Transverse colon (tissue), 4 donors: ENCODE measurements around the gene APMAP. TPM values are rescaled to one million over a fixed set of nuclear protein-coding genes. Genes with fewer than 3 reads are reported as not detected.

Experiments
- DNase-seq: peaks from one replicate; pipeline ENCODE4 v3.0.0-alpha.2; 2019
- H3K27ac ChIP-seq, 4 donors: fragments of 200-600 bp; sonication (generic); 2 replicates each; pipeline ENCODE4 v1.5.1; 2016 to 2018; ENCODE audit warnings: inconsistent platforms in 4 of 4
- H3K27me3 ChIP-seq: fragments of 200-600 bp; sonication (generic); 2 replicates; pipeline ENCODE4 v1.5.1; 2017; ENCODE audit warnings: inconsistent platforms
- H3K36me3 ChIP-seq, 4 donors: fragments of 200-600 bp; sonication (generic); 2 replicates each; pipeline ENCODE4 v1.5.1; 2017 to 2019; ENCODE audit warnings: inconsistent platforms in 4 of 4
- H3K4me1 ChIP-seq, 4 donors: fragments of 200-600 bp; sonication (generic); 2 replicates each; pipeline ENCODE4 v1.5.1; 2017 to 2020; ENCODE audit warnings: inconsistent platforms in 4 of 4
- H3K4me3 ChIP-seq, 4 donors: fragments of 200-600 bp; sonication (generic); 1 replicate in 1 of 4; 2 replicates in 3 of 4; pipeline versions ENCODE4 v1.5.1 to v1.6.1; 2017 to 2019; ENCODE audit warnings: inconsistent platforms in 4 of 4
- H3K9me3 ChIP-seq, 2 donors: fragments of 200-600 bp; sonication (generic); 2 replicates each; pipeline ENCODE4 v1.5.1; 2017 to 2019; ENCODE audit warnings: inconsistent platforms in 2 of 2
- EP300 ChIP-seq: sonication (generic); formaldehyde crosslinking; IDR thresholded peaks from one replicate; pipeline ENCODE4 v1.6.1; 2017; ENCODE audit warnings: antibody characterized with exemption, low read depth
- POLR2A ChIP-seq: fragments of 450-650 bp; IDR thresholded peaks from one replicate; pipeline ENCODE4 v1.6.1; 2016; ENCODE audit warnings: antibody characterized with exemption, mild to moderate bottlenecking, moderate library complexity
- POLR2AphosphoS5 ChIP-seq, 3 donors: sonication (generic); formaldehyde crosslinking; IDR thresholded peaks; one replicate each; pipeline ENCODE4 v1.6.1; 2016; ENCODE audit warnings: antibody characterized with exemption in 3 of 3
- WGBS, 2 donors: methylation state at CpG; one replicate each; pipeline ENCODE4 v1.1.5; 2018; ENCODE audit warnings: low coverage in 1 of 2; 5-methylcytosine and 5-hydroxymethylcytosine counted together
- in situ Hi-C, 4 donors: fragments of 200-750 bp; cut with MboI; loops; one replicate each; pipeline versions ENCODE4 v1.15.0 to v1.15.1; 2017; ENCODE audit warnings: low sequenced_read_pairs in 3 of 4, low pct_ligation_motif_present in 1 of 4, low pct_unique_long_range_greater_than_20kb in 1 of 4
- intact Hi-C: fragments of 100-400 bp; cut with DNase I; formaldehyde crosslinking; loops from one replicate; pipeline ENCODE4 v1.15.1; 2023; ENCODE audit warnings: low total_unique reads
- total RNA-seq, 4 donors: library from RNA; depleted of rRNA; stranded (reverse); fragments of >200 nt; gene quantifications; one replicate each; pipeline ENCODE4 v1.1.0, GENCODE V29; 2016
- TF ChIP-seq, protein P1 (sequence below), 5 experiments: fragments of 200-600 bp in 3 of 5; fragments of 450-650 bp in 2 of 5; sonication (generic) in 3 of 5; IDR thresholded peaks; 1 replicate in 2 of 5; 2 replicates in 3 of 5; pipeline ENCODE4 v1.5.1; 2016 to 2017; ENCODE audit warnings: antibody characterized with exemption in 5 of 5, inconsistent platforms in 3 of 5, mild to moderate bottlenecking in 2 of 5, moderate library complexity in 1 of 5

The APMAP gene
- total RNA-seq, 4 donors from 2014 or later: 14.9 to 88.6 (median 50.2) TPM

DNA sequence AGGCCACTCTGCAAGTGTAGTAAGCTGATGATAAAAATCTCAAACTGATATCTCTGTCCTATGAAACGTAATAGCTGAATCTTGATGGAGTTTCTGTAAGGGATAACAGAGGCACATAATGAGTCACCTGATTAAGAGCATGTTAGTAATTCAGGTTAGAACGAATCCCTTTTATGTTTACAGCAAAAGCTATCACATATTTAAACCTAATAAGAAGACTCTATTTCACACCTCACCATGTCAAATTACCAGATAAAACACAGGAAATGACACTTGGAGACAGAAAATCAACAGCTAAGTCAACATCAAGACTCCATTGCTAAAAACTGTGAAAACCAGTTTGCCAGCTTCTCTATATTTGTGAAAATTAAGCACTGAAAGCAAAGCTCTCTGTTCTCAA lies 31.7 kb downstream of the APMAP start:
- H3K36me3 ChIP-seq: peaks cover 0 to 25% (median 12%) of the 10 kb centered on the region in 4 donors
- H3K9me3 ChIP-seq: no peaks in the 10 kb centered on the region
- no peaks in the 10 kb centered on the region for H3K27me3 ChIP-seq
- WGBS, 2 donors: 82 to 90% methylated on average over 2 of the region's 2 CpGs
- no peak for TF ChIP-seq POLR2A
- TF ChIP-seq, protein P1, sequence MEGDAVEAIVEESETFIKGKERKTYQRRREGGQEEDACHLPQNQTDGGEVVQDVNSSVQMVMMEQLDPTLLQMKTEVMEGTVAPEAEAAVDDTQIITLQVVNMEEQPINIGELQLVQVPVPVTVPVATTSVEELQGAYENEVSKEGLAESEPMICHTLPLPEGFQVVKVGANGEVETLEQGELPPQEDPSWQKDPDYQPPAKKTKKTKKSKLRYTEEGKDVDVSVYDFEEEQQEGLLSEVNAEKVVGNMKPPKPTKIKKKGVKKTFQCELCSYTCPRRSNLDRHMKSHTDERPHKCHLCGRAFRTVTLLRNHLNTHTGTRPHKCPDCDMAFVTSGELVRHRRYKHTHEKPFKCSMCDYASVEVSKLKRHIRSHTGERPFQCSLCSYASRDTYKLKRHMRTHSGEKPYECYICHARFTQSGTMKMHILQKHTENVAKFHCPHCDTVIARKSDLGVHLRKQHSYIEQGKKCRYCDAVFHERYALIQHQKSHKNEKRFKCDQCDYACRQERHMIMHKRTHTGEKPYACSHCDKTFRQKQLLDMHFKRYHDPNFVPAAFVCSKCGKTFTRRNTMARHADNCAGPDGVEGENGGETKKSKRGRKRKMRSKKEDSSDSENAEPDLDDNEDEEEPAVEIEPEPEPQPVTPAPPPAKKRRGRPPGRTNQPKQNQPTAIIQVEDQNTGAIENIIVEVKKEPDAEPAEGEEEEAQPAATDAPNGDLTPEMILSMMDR (IDR thresholded peaks at IDR 0.05): no peak
- no peak for TF ChIP-seq EP300
- TF ChIP-seq POLR2AphosphoS5 (IDR thresholded peaks at IDR 0.05): no peak
- no peak overlapping the region for H3K27ac ChIP-seq
- in situ Hi-C loops (no loop called here), intact Hi-C loops (no loop called here)
- DNase-seq: no peak
- no peak overlapping the region for H3K4me3 ChIP-seq
- no peaks in the 10 kb centered on the region for H3K4me1 ChIP-seq

DNA sequence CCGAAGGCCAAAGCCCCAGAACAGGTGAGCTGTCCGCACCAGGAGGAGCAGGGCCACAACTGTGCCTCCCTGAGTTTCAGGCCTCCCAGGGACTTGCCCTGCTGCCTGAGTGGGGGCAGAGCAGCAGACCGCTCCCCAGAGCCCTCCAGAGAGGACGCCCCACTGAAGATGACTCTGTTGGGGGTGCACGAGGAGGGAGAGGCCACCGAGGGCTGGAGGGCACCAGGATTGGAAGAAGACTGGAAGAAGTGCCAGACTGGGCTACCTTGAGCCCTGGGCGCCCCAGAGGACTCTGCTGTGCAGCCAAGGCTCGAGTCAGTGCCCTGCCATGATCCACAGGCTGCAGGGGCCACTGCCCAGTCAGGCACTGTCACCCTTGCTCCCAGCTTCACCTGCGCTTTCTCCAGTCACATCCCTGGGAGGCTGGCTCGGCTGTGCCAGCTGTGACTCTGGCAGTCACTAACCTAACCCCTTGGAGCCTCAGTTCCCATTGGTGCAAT lies 32.2 kb downstream of the APMAP start:
- no peaks in the 10 kb centered on the region for H3K27me3 ChIP-seq
- H3K4me3 ChIP-seq: no peak overlapping the region
- TF ChIP-seq POLR2A: no peak
- no peak for TF ChIP-seq POLR2AphosphoS5 (IDR thresholded peaks at IDR 0.05)
- TF ChIP-seq, protein P1 (IDR thresholded peaks at IDR 0.05): no peak
- no peak for TF ChIP-seq EP300
- H3K27ac ChIP-seq: no peak overlapping the region
- WGBS, 2 donors: 93% methylated on average over 9 of the region's 10 CpGs; no CpG with 5 or more reads in 1 of the 2 donors
- no peak for DNase-seq
- in situ Hi-C loops: no loop called here
- H3K36me3 ChIP-seq: peaks cover 0 to 25% (median 12%) of the 10 kb centered on the region in 4 donors
- no peaks in the 10 kb centered on the region for H3K4me1 ChIP-seq
- no peaks in the 10 kb centered on the region for H3K9me3 ChIP-seq
- intact Hi-C loops: no loop called here

DNA sequence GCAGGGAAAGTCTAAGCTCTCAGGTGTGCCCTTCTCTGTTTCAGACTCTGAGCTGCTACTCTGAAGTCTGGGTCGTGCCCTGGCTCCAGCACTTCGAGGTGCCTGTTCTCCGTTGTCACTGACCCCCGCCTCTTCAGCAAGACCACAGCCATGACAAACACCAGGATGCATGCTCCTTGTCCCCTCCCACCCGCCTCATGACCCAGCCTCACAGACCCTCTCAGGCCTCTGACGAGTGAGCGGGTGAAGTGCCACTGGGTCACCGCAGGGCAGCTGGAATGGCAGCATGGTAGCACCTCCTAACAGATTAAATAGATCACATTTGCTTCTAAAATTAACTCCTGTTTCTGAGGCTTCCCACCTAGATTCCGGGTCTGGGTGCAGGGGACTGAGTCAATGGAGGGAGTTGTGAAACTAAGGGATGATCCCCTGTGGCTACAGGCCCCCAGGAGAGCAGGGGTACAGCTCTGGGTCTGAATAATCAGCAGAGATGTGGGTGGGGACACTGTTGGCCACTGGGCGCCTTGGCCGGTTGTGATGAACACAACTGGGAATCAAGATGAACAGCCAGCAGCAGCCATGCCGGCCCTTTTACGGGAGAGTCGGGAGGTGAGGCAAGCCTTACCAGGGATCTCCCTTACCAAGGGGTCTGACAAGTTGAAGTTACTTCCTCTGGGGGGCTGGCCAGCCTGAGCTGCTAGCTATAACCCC lies 32.8 kb downstream of the APMAP start:
- intact Hi-C loops: loop anchor here (10.0 kb wide), 1 partner anchor 1715 kb away; no protein-coding TSS in a partner anchor
- Histone ChIP-seq H3K27ac (no peak overlapping the region), H3K4me3 (no peak overlapping the region), H3K9me3 (no peaks in the 10 kb centered on the region), H3K4me1 (peaks cover 0 to 2% (median 0%) of the 10 kb centered on the region in 4 donors), H3K27me3 (no peaks in the 10 kb centered on the region), H3K36me3 (peaks cover 0 to 25% (median 12%) of the 10 kb centered on the region in 4 donors)
- DNase-seq: no peak
- WGBS, 2 donors: 94% methylated on average over 14 of the region's 14 CpGs; no CpG with 5 or more reads in 1 of the 2 donors
- in situ Hi-C loops: no loop called here
- no peak for TF ChIP-seq POLR2A
- TF ChIP-seq, protein P1 (IDR thresholded peaks at IDR 0.05): no peak

DNA sequence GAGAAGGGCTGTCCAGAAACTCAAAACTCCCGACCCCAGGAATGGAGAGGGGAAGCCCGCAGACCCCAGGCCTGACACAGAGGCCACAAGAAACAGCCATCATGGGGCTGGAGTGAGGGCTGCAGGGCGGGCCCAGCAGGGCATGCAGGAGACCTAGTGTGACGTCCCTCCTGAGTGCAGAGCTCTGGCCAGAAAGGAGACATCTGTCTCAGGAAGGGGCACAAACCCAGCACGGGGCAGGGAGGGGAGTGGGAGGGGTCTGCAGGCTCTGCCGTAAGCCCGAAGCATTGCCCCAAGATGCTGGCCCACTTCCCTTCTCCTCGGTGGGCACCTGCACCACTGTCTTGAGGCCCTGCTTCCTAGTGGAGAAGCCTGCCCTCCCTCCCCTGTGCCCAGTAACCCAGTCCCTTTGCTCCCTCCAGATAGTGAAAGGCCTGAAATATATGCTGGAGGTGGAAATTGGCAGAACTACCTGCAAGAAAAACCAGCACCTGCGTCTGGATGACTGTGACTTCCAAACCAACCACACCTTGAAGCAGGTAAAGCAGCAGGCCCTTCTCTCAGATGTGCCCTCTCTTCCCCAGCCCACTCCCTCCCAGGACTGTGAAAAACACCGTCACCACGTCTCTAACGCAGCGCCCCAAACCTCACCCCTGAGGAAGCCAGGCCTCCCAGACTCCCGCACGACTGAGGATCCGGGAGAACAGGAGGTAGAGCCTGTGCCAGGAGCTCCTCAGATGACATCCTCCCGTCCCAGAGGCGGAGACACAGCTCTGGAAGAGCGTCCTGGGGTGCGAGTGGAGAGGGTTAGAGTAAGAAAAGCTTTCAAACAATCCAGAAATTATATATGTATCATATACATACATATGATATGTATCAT lies 33.8 kb downstream of the APMAP start:
- Histone ChIP-seq H3K4me3 (no peak overlapping the region), H3K27ac (no peak overlapping the region), H3K9me3 (no peaks in the 10 kb centered on the region), H3K36me3 (peaks cover 0 to 20% (median 9%) of the 10 kb centered on the region in 4 donors), H3K27me3 (no peaks in the 10 kb centered on the region), H3K4me1 (peaks cover 0 to 2% (median 0%) of the 10 kb centered on the region in 4 donors)
- TF ChIP-seq POLR2AphosphoS5 (IDR thresholded peaks at IDR 0.05) (no peak), POLR2A (no peak), EP300 (no peak)
- TF ChIP-seq, protein P1 (IDR thresholded peaks at IDR 0.05): no peak
- in situ Hi-C loops (no loop called here), intact Hi-C loops (loop anchor here (10.0 kb wide), 1 partner anchor 1714 kb away; no protein-coding TSS in a partner anchor)
- WGBS, 2 donors: 85 to 95% methylated on average over 4 to 20 of the region's 20 CpGs
- no peak for DNase-seq
